Pancreas (tissue), 10 donors: ENCODE data around the gene SPATC1L. TPM values are rescaled to one million over a fixed set of nuclear protein-coding genes. Genes with fewer than 3 reads are reported as not detected.
A peak's percentile ranks its signal among the peaks of the same experiment; 100 is the strongest.

Experiments
- ATAC-seq, 4 donors: fragments of 200-7000 bp; cut with Tn5 transposase; one replicate each; pipeline versions ENCODE4 v1.8.0 to v1.9.1; 2020; ENCODE audit warnings: mild to moderate bottlenecking in 4 of 4, moderate library complexity in 4 of 4
- DNase-seq, 6 donors: peaks; one replicate each; pipeline ENCODE4 v3.0.0-alpha.2; 2020
- FAIRE-seq: peaks from 2 replicates; lab custom pipeline; 2012; peaks lifted over from hg19 to GRCh38; lab: Jason Lieb, UNC
- H3K27ac ChIP-seq, 4 donors: fragments of 200-600 bp; sonication (generic); 1 replicate in 3 of 4; 2 replicates in 1 of 4; pipeline versions ENCODE4 v1.5.0 to v1.8.0; 2020
- H3K27me3 ChIP-seq, 4 donors: fragments of 200-600 bp; one replicate each; pipeline ENCODE4 v1.8.0; 2021
- H3K36me3 ChIP-seq, 3 donors: fragments of 200-600 bp; sonication (generic) in 1 of 3; one replicate each; pipeline versions ENCODE4 v1.5.0 to v1.8.0; 2020 to 2021
- H3K4me1 ChIP-seq, 3 donors: fragments of 200-600 bp; one replicate each; pipeline ENCODE4 v1.8.0; 2021
- H3K4me3 ChIP-seq, 4 donors: fragments of 200-600 bp; sonication (generic) in 2 of 4; one replicate each; pipeline versions ENCODE4 v1.5.0 to v1.8.0; 2020 to 2021
- H3K9me3 ChIP-seq, 4 donors: fragments of 200-600 bp; one replicate each; pipeline ENCODE4 v1.8.0; 2021
- CTCF ChIP-seq, 4 donors: fragments of 200-600 bp; sonication (generic) in 3 of 4; IDR thresholded peaks; one replicate each; pipeline versions ENCODE4 v1.5.0 to v1.8.0; 2021; ENCODE audit warnings: antibody characterized with exemption in 4 of 4
- WGBS, 2 donors: extraction: QIAGEN DNeasy Blood & Tissue Kit; methylation state at CpG; one replicate each; pipeline ENCODE4 v1.1.7; 2013; 5-methylcytosine and 5-hydroxymethylcytosine counted together
- intact Hi-C, 3 donors: fragments of 100-400 bp; cut with DNase I; formaldehyde crosslinking; loops; one replicate each; pipeline versions ENCODE4 v1.11.1 to v1.14.2; 2022
- polyA plus RNA-seq, 2 donors: library from polyadenylated mRNA; stranded (reverse); fragments of 200-250 nt; gene quantifications; one replicate each; pipeline ENCODE4 v1.2.3, GENCODE V29; 2013
- total RNA-seq, 6 donors: library from RNA; stranded (reverse); fragmentation: NEBNext Ultra II Directional in 4 of 6; extraction: Animal tissue kit (Norgen Biotek cat#: 25700) in 4 of 6; gene quantifications; one replicate each; pipeline versions ENCODE4 v1.2.1 to v1.2.4, GENCODE V29; 2021 to 2023
- donor health status: healthy with polysubstance abuse.
- donor health status: DM: no; HTN: no; CAD: no; lungs with moderate emphysema.
- donor health status: DM: no; HTN: no; CAD: no.
- donor health status: control.
- donor health status: control.
- donor health status: Bipolar disorder and iron deficiency.
- donor health status: DM: yes; HTN: yes; CAD: no.
- donor health status: DM: no; HTN: no; CAD: no.
- donor health status: DM: no; HTN: no; CAD: no.
- donor health status: DM: yes; HTN: yes; CAD: no.

The SPATC1L gene
- total and polyA plus RNA-seq, 8 donors: 3.1 to 26.9 (median 6.5) TPM

- intact Hi-C loops: no loop called here
- no peak for ATAC-seq
- 60 to 75% methylated on average over 26 to 29 of the region's 29 CpGs for WGBS, 2 donors
- no peak for FAIRE-seq
- Histone ChIP-seq H3K4me3 (no peak overlapping the region), H3K36me3 (no peaks in the 10 kb centered on the region), H3K27ac (no peak overlapping the region), H3K9me3 (no peaks in the 10 kb centered on the region), H3K27me3 (no peaks in the 10 kb centered on the region), H3K4me1 (no peaks in the 10 kb centered on the region)
- no peak for TF ChIP-seq CTCF (IDR thresholded peaks at IDR 0.05)
- DNase-seq: peak in 4 of 6 donors; percentile 8 to 45 (median 30)
Observed at GRCh38 chr21:46117586-46118315, 66.5 kb downstream of the SPATC1L start.

- intact Hi-C loops: no loop called here
- FAIRE-seq (no peak), DNase-seq (peak in 3 of 6 donors; percentile 10 to 60 (median 46)), ATAC-seq (no peak)
- WGBS, 2 donors: 53 to 82% methylated on average over 23 to 24 of the region's 24 CpGs
- no peak overlapping the region for H3K4me3 ChIP-seq
- no peak for TF ChIP-seq CTCF (IDR thresholded peaks at IDR 0.05)
- no peak overlapping the region for H3K27ac ChIP-seq
- no peaks in the 10 kb centered on the region for H3K9me3 ChIP-seq
- no peaks in the 10 kb centered on the region for H3K27me3 ChIP-seq
- H3K36me3 ChIP-seq: no peaks in the 10 kb centered on the region
- no peaks in the 10 kb centered on the region for H3K4me1 ChIP-seq
Observed at GRCh38 chr21:46116776-46117585, 67.3 kb downstream of the SPATC1L start.

- no peak for FAIRE-seq
Observed at GRCh38 chr21:46116189-46116775, 68.0 kb downstream of the SPATC1L start.

GRCh38 chr21:46115441-46116188, 68.6 kb downstream of the SPATC1L start:
- Histone ChIP-seq H3K4me1 (no peaks in the 10 kb centered on the region), H3K9me3 (no peaks in the 10 kb centered on the region), H3K4me3 (no peak overlapping the region), H3K27me3 (no peaks in the 10 kb centered on the region), H3K36me3 (no peaks in the 10 kb centered on the region), H3K27ac (no peak overlapping the region)
- peak in 2 of 6 donors; percentile 4 to 35 for DNase-seq
- TF ChIP-seq CTCF (IDR thresholded peaks at IDR 0.05): no peak
- intact Hi-C loops: no loop called here
- no peak for FAIRE-seq
- 70 to 76% methylated on average over 15 to 17 of the region's 17 CpGs for WGBS, 2 donors
- ATAC-seq: no peak

More at GRCh38 chr21:46116189-46116775, 68.0 kb downstream of the SPATC1L start:
- Histone ChIP-seq H3K9me3 (no peaks in the 10 kb centered on the region), H3K4me3 (no peak overlapping the region), H3K27ac (no peak overlapping the region), H3K27me3 (no peaks in the 10 kb centered on the region), H3K36me3 (no peaks in the 10 kb centered on the region), H3K4me1 (no peaks in the 10 kb centered on the region)
- peak in 3 of 6 donors; percentile 16 to 54 (median 41) for DNase-seq
- intact Hi-C loops: no loop called here
- no peak for ATAC-seq
- WGBS, 2 donors: 76 to 87% methylated on average over 20 of the region's 20 CpGs
- TF ChIP-seq CTCF (IDR thresholded peaks at IDR 0.05): no peak
